Hepatocyte (in vitro differentiated cells): Measurements from ENCODE around the gene NME1.

ENCODE experiments used
- EZH2phosphoT487 ChIP-seq: fragments of 200-600 bp; sonication (generic); IDR thresholded peaks from one replicate; pipeline ENCODE4 v1.6.1; 2018; ENCODE audit warnings: antibody characterized with exemption, mild to moderate bottlenecking, low read depth, moderate library complexity; ENCODE audit not compliant: unreplicated experiment, severe bottlenecking
- TF ChIP-seq, protein P1 (sequence below): fragments of 200-600 bp; sonication (generic); IDR thresholded peaks from 2 replicates; pipeline ENCODE4 v1.5.1; 2016; ENCODE audit warnings: antibody characterized with exemption, mild to moderate bottlenecking; ENCODE audit not compliant: poor library complexity

DNA sequence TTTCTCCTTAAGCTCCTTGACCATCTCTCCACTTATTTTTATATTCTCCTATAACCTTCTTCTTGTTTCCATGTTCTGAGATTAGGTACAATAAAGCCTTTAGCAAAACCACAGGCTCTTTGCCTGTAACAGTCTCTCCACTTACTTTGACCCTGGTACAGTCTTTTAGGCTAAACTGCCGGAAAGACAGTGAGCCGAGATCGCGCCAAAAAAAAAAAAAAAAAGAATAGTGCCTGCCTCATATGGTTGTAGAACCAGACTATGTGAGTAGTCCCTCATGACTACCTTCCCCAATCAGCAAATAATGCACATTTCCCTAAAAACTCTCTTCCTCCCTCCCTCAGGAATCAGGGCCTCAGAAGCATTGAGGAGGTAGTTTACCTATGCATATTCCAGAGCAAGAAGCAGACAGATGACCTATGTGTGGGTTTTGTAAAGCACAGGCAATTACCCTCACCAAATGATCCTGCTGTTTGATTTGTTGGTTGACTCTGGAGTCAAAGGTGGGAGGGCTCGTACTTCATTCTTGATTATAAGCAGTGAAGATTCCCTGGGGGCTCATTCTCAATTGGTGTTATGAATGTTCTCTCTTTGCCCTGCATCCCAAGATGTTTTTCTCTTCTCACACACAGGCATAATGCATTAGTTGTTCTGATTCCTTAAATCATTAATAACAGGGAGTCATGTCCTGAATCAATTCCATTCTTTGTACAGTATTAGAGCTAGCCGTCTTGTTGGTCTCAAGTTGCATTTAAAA is 8.9 kb upstream of the NME1 start:
- TF ChIP-seq, protein P1, sequence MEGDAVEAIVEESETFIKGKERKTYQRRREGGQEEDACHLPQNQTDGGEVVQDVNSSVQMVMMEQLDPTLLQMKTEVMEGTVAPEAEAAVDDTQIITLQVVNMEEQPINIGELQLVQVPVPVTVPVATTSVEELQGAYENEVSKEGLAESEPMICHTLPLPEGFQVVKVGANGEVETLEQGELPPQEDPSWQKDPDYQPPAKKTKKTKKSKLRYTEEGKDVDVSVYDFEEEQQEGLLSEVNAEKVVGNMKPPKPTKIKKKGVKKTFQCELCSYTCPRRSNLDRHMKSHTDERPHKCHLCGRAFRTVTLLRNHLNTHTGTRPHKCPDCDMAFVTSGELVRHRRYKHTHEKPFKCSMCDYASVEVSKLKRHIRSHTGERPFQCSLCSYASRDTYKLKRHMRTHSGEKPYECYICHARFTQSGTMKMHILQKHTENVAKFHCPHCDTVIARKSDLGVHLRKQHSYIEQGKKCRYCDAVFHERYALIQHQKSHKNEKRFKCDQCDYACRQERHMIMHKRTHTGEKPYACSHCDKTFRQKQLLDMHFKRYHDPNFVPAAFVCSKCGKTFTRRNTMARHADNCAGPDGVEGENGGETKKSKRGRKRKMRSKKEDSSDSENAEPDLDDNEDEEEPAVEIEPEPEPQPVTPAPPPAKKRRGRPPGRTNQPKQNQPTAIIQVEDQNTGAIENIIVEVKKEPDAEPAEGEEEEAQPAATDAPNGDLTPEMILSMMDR, result no peak
- TF ChIP-seq EZH2phosphoT487, result no peak
